HepG2 (cell line): ENCODE data around the gene PPP1R12A. TPM values are rescaled to one million over a fixed set of nuclear protein-coding genes. Genes with fewer than 3 reads are reported as not detected.
A peak's percentile ranks its signal among the peaks of the same experiment; 100 is the strongest.

Experiments used
- ELF1 ChIP-seq: sonication (generic); formaldehyde crosslinking; IDR thresholded peaks from 2 replicates; pipeline ENCODE4 v1.4.0; 2020; ENCODE audit warnings: missing genetic modification reagents
- KAT7 ChIP-seq: IDR thresholded peaks from 2 replicates; pipeline ENCODE4 v1.6.1; 2018; ENCODE audit warnings: borderline replicate concordance, missing compliant biosample characterization
- KLF15 ChIP-seq: sonication (generic); formaldehyde crosslinking; IDR thresholded peaks from 2 replicates; pipeline ENCODE4 v1.8.1; 2023; ENCODE audit warnings: borderline replicate concordance, mild to moderate bottlenecking, inconsistent platforms, missing genetic modification reagents, mixed read lengths
- ZMYM2 ChIP-seq: sonication (generic); formaldehyde crosslinking; IDR thresholded peaks from 2 replicates; pipeline ENCODE4 v1.8.0; 2022; ENCODE audit warnings: mild to moderate bottlenecking, missing genetic modification reagents
- ZNF24 ChIP-seq: fragments of 450-650 bp; IDR thresholded peaks from 2 replicates; pipeline ENCODE4 v1.6.1; 2017; ENCODE audit warnings: antibody characterized with exemption, mild to moderate bottlenecking
- ZNF558 ChIP-seq: sonication (generic); formaldehyde crosslinking; IDR thresholded peaks from 2 replicates; pipeline ENCODE4 v1.9.0; 2022; ENCODE audit warnings: mild to moderate bottlenecking, missing genetic modification reagents, borderline replicate concordance
- polyA plus RNA-seq, 8 experiments: library from polyadenylated mRNA; depleted of rRNA in 3 of 8; stranded (reverse) in 7 of 8; unstranded in 1 of 8; fragments of >200 nt; fragmentation: Illumina TruSeq in 4 of 8; extraction: Trizol in 4 of 8; gene quantifications; 2 replicates each; pipeline versions ENCODE4 v1.2.1 to v1.2.3, GENCODE V29; 2011 to 2016; ENCODE audit warnings: low read depth in 4 of 8, missing spikeins in 1 of 8, mixed read lengths in 1 of 8; ENCODE audit not compliant: insufficient read depth in 1 of 8
- total RNA-seq, 5 experiments: library from RNA; depleted of rRNA; stranded (reverse); fragments of >200 nt; fragmentation: Illumina TruSeq; extraction: Trizol; gene quantifications; 2 replicates each; pipeline ENCODE4 v1.2.3, GENCODE V29; 2016; ENCODE audit warnings: low read depth in 1 of 5
- TF ChIP-seq, protein P1 (sequence below): sonication (generic); formaldehyde crosslinking; IDR thresholded peaks from 2 replicates; pipeline ENCODE4 v1.5.0; 2020; ENCODE audit warnings: mild to moderate bottlenecking, missing genetic modification reagents
- TF ChIP-seq, protein P2 (sequence below): sonication (generic); formaldehyde crosslinking; IDR thresholded peaks from 2 replicates; pipeline ENCODE4 v1.9.0; 2022; ENCODE audit warnings: low read depth, missing genetic modification reagents
- TF ChIP-seq, protein P3 (sequence below): sonication (generic); formaldehyde crosslinking; IDR thresholded peaks from 2 replicates; pipeline ENCODE4 v1.8.1; 2023; ENCODE audit warnings: mild to moderate bottlenecking, inconsistent platforms, moderate library complexity, missing genetic modification reagents, borderline replicate concordance
- TF ChIP-seq, protein P4 (sequence below): sonication (generic); formaldehyde crosslinking; IDR thresholded peaks from 2 replicates; pipeline ENCODE4 v1.4.0; 2020; ENCODE audit warnings: low read depth, mild to moderate bottlenecking, missing genetic modification reagents
- TF ChIP-seq, protein P5 (sequence below): sonication (generic); formaldehyde crosslinking; IDR thresholded peaks from 2 replicates; pipeline ENCODE4 v1.8.0; 2023; ENCODE audit warnings: mild to moderate bottlenecking, missing genetic modification reagents

PPP1R12A gene
- total and polyA plus RNA-seq, 2 of the 13 experiments (the other 11 are each of a cell fraction or from before 2014, with no cell fraction given): 23.8 to 50.0 TPM

GRCh38 chr12:79826267-79827128 is 108.4 kb downstream of the PPP1R12A start (continued):
- TF ChIP-seq, protein P1, sequence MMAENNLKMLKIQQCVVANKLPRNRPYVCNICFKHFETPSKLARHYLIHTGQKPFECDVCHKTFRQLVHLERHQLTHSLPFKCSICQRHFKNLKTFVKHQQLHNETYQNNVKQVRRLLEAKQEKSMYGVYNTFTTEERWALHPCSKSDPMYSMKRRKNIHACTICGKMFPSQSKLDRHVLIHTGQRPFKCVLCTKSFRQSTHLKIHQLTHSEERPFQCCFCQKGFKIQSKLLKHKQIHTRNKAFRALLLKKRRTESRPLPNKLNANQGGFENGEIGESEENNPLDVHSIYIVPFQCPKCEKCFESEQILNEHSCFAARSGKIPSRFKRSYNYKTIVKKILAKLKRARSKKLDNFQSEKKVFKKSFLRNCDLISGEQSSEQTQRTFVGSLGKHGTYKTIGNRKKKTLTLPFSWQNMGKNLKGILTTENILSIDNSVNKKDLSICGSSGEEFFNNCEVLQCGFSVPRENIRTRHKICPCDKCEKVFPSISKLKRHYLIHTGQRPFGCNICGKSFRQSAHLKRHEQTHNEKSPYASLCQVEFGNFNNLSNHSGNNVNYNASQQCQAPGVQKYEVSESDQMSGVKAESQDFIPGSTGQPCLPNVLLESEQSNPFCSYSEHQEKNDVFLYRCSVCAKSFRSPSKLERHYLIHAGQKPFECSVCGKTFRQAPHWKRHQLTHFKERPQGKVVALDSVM: peak; percentile 86
- TF ChIP-seq, protein P2, sequence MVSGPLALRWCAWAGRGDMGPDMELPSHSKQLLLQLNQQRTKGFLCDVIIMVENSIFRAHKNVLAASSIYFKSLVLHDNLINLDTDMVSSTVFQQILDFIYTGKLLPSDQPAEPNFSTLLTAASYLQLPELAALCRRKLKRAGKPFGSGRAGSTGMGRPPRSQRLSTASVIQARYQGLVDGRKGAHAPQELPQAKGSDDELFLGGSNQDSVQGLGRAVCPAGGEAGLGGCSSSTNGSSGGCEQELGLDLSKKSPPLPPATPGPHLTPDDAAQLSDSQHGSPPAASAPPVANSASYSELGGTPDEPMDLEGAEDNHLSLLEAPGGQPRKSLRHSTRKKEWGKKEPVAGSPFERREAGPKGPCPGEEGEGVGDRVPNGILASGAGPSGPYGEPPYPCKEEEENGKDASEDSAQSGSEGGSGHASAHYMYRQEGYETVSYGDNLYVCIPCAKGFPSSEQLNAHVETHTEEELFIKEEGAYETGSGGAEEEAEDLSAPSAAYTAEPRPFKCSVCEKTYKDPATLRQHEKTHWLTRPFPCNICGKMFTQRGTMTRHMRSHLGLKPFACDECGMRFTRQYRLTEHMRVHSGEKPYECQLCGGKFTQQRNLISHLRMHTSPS: no peak
- TF ChIP-seq ZNF24 (no peak), ZNF558 (no peak), KLF15 (no peak), ZMYM2 (CRISPR knock-in tag) (peak; percentile 71; the same call in 1 of the 2 replicates), ELF1 (CRISPR knock-in tag) (no peak), KAT7 (CRISPR knock-in tag) (no peak)
- TF ChIP-seq, protein P3, sequence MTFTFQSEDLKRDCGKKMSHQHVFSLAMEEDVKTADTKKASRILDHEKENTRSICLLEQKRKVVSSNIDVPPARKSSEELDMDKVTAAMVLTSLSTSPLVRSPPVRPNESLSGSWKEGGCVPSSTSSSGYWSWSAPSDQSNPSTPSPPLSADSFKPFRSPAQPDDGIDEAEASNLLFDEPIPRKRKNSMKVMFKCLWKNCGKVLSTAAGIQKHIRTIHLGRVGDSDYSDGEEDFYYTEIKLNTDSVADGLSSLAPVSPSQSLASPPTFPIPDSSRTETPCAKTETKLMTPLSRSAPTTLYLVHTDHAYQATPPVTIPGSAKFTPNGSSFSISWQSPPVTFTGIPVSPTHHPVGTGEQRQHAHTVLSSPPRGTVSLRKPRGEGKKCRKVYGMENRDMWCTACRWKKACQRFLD (CRISPR knock-in tag): no peak
- TF ChIP-seq, protein P4, sequence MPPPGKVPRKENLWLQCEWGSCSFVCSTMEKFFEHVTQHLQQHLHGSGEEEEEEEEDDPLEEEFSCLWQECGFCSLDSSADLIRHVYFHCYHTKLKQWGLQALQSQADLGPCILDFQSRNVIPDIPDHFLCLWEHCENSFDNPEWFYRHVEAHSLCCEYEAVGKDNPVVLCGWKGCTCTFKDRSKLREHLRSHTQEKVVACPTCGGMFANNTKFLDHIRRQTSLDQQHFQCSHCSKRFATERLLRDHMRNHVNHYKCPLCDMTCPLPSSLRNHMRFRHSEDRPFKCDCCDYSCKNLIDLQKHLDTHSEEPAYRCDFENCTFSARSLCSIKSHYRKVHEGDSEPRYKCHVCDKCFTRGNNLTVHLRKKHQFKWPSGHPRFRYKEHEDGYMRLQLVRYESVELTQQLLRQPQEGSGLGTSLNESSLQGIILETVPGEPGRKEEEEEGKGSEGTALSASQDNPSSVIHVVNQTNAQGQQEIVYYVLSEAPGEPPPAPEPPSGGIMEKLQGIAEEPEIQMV (CRISPR knock-in tag): no peak
- TF ChIP-seq, protein P5, sequence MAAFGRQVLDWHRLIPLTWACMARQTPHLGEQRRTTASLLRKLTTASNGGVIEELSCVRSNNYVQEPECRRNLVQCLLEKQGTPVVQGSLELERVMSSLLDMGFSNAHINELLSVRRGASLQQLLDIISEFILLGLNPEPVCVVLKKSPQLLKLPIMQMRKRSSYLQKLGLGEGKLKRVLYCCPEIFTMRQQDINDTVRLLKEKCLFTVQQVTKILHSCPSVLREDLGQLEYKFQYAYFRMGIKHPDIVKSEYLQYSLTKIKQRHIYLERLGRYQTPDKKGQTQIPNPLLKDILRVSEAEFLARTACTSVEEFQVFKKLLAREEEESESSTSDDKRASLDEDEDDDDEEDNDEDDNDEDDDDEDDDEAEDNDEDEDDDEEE: no peak
